Mucosa of stomach (tissue), 1 donor: ENCODE data around the gene TDP1.
"Not testable (repeated sequence)": the region's sequence is repeated elsewhere in the genome, so short reads cannot be mapped to it uniquely, and the experiment has no call there.

Experiments used
- H3K27me3 ChIP-seq: one replicate; pipeline ENCODE4 v1.7.0; 2013; ENCODE audit warnings: mild to moderate bottlenecking, low read length; ENCODE audit not compliant: control insufficient read depth, insufficient read depth
- H3K36me3 ChIP-seq: one replicate; pipeline ENCODE4 v1.7.0; 2013; ENCODE audit warnings: low read length; ENCODE audit not compliant: control insufficient read depth, insufficient read depth
- H3K4me1 ChIP-seq: one replicate; pipeline ENCODE4 v1.7.0; 2013; ENCODE audit warnings: mild to moderate bottlenecking, low read length; ENCODE audit not compliant: control insufficient read depth, insufficient read depth
- H3K4me3 ChIP-seq: one replicate; pipeline ENCODE4 v1.7.0; 2013; ENCODE audit warnings: low read length
- H3K9ac ChIP-seq: one replicate; pipeline ENCODE4 v1.7.0; 2013; ENCODE audit warnings: mild to moderate bottlenecking, low read length, moderate library complexity
- H3K9me3 ChIP-seq: one replicate; pipeline ENCODE4 v1.7.0; 2013; ENCODE audit warnings: mild to moderate bottlenecking, low read length, moderate library complexity; ENCODE audit not compliant: control insufficient read depth
- donor health status: Pancreatic carcinoma.

TDP1 gene

GRCh38 chr14:90062127-90062794 is 106.5 kb downstream of the TDP1 start:
- no peak overlapping the region for H3K9ac ChIP-seq
- H3K4me1 ChIP-seq: peaks cover 28% of the 10 kb centered on the region
- H3K4me3 ChIP-seq: no peak overlapping the region
- peaks cover 57% of the 10 kb centered on the region for H3K27me3 ChIP-seq
- H3K36me3 ChIP-seq: no peaks in the 10 kb centered on the region
- no peaks in the 10 kb centered on the region for H3K9me3 ChIP-seq

GRCh38 chr14:90062822-90063539 is 107.3 kb downstream of the TDP1 start:
- no peak overlapping the region for H3K4me3 ChIP-seq
- H3K27me3 ChIP-seq: peaks cover 57% of the 10 kb centered on the region

GRCh38 chr14:90072350-90072749 is 116.6 kb downstream of the TDP1 start:
- no peaks in the 10 kb centered on the region for H3K27me3 ChIP-seq
- H3K4me3 ChIP-seq: no peak overlapping the region
- H3K9me3 ChIP-seq: no peaks in the 10 kb centered on the region
- H3K36me3 ChIP-seq: no peaks in the 10 kb centered on the region
- H3K9ac ChIP-seq: no peak overlapping the region
- H3K4me1 ChIP-seq: no peaks in the 10 kb centered on the region

More at GRCh38 chr14:90062822-90063539, 107.3 kb downstream of the TDP1 start:
- no peak overlapping the region for H3K9ac ChIP-seq
- no peaks in the 10 kb centered on the region for H3K9me3 ChIP-seq
- peaks cover 28% of the 10 kb centered on the region for H3K4me1 ChIP-seq
- H3K36me3 ChIP-seq: no peaks in the 10 kb centered on the region

GRCh38 chr14:90079576-90079975 is 123.8 kb downstream of the TDP1 start:
- Histone ChIP-seq H3K36me3 (no peaks in the 10 kb centered on the region), H3K4me3 (no peak overlapping the region), H3K9ac (no peak overlapping the region), H3K9me3 (no peaks in the 10 kb centered on the region), H3K27me3 (no peaks in the 10 kb centered on the region), H3K4me1 (no peaks in the 10 kb centered on the region)

- Histone ChIP-seq H3K4me1 (no peaks in the 10 kb centered on the region), H3K4me3 (no peak overlapping the region), H3K27me3 (peaks cover 3% of the 10 kb centered on the region), H3K9ac (no peak overlapping the region), H3K9me3 (no peaks in the 10 kb centered on the region), H3K36me3 (no peaks in the 10 kb centered on the region)
Observed at GRCh38 chr14:90087433-90087832, 131.7 kb downstream of the TDP1 start.

- no peak overlapping the region for H3K4me3 ChIP-seq
Observed at GRCh38 chr14:90088176-90088575, 132.4 kb downstream of the TDP1 start.

GRCh38 chr14:90089486-90089885 is 133.8 kb downstream of the TDP1 start:
- not testable (repeated sequence) for H3K9me3 ChIP-seq, H3K27me3 ChIP-seq, H3K4me1 ChIP-seq, H3K36me3 ChIP-seq, H3K9ac ChIP-seq, H3K4me3 ChIP-seq

More at GRCh38 chr14:90088176-90088575, 132.4 kb downstream of the TDP1 start:
- no peaks in the 10 kb centered on the region for H3K4me1 ChIP-seq
- H3K27me3 ChIP-seq: peaks cover 3% of the 10 kb centered on the region
- no peaks in the 10 kb centered on the region for H3K36me3 ChIP-seq
- no peaks in the 10 kb centered on the region for H3K9me3 ChIP-seq
- no peak overlapping the region for H3K9ac ChIP-seq

GRCh38 chr14:90091393-90091792 is 135.7 kb downstream of the TDP1 start:
- Histone ChIP-seq H3K27me3 (peaks cover 3% of the 10 kb centered on the region), H3K4me3 (no peak overlapping the region), H3K9ac (no peak overlapping the region), H3K9me3 (no peaks in the 10 kb centered on the region), H3K36me3 (no peaks in the 10 kb centered on the region), H3K4me1 (no peaks in the 10 kb centered on the region)

GRCh38 chr14:90093942-90094595 is 138.3 kb downstream of the TDP1 start:
- Histone ChIP-seq H3K4me3 (no peak overlapping the region), H3K9ac (no peak overlapping the region), H3K4me1 (no peaks in the 10 kb centered on the region), H3K36me3 (no peaks in the 10 kb centered on the region), H3K9me3 (no peaks in the 10 kb centered on the region), H3K27me3 (no peaks in the 10 kb centered on the region)
